Stimulated activated CD8-positive, alpha-beta memory T cell treated with anti-CD3 and anti-CD28 coated beads, Interleukin-4, amount 100 ng/mL, for 24 hours (primary cell): ENCODE results near the gene GATA1.
"Not testable (repeated sequence)": the region's sequence is repeated elsewhere in the genome, so short reads cannot be mapped to it uniquely, and the experiment has no call there.

Source experiments
- DNase-seq: peaks from one replicate; pipeline ENCODE4 v3.0.0-alpha.2; 2020; ENCODE audit warnings: low read depth

The GATA1 gene

GRCh38 chrX:48815266-48815665, 28.9 kb downstream of the GATA1 start:
- DNase-seq: no peak

- DNase-seq: no peak
Measured at GRCh38 chrX:48816014-48816810, 29.8 kb downstream of the GATA1 start.

DNA sequence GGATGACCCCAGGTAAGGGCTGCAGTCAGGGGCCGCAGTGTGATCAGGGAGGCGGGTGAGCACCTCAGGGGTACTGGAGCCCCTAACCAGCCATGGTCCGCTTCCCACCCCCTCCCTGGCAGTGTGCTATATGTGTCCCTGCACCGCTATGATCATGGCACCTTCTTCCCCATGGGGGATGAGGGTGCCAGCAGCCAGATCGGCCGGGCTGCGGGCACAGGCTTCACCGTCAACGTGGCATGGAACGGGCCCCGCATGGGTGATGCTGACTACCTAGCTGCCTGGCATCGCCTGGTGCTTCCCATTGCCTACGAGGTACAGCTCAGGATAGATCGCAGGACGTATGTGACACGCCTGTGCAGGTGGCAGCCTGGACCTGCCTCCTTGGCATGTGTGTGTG, 31.7 kb downstream of the GATA1 start:
- DNase-seq: no peak

GRCh38 chrX:48818866-48819265, 32.5 kb downstream of the GATA1 start:
- DNase-seq: no peak

DNA sequence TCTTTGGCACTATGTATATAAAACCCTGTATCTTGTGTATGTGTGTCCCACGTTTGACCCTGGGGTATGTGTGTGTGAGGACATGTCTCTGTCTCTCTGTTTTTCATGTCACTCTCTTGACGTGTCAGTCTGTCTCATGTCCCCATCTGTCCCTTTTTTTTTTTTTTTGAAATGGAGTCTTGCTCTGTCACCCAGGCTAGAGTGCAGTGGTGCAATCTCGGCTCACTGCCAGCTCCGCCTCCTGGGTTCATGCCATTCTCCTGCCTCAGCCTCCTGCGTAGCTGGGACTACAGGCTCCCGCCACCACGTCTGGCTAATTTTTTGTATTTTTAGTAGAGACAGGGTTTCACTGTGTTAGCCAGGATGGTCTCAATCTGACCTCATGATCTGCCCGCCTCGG, 33.0 kb downstream of the GATA1 start:
- DNase-seq: not testable (repeated sequence)

GRCh38 chrX:48823053-48823452, 36.7 kb downstream of the GATA1 start:
- DNase-seq: no peak

DNA sequence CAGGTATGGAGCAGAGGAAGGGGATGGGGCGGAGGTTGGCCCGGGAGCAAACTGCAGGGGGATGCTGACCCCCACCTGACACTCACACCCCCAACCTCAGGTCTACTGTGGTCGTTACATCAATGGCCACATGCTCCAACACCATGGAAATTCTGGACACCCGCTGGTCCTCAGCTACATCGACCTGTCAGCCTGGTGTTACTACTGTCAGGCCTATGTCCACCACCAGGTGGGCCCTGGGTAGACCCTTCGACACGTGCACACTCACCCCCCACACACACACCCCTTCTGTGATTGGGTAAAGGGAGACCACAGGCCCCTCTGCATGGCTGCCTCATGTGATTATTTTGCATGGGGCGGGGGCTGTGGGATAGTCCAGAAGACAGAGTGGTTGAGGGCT, 37.7 kb downstream of the GATA1 start:
- DNase-seq: no peak

- no peak for DNase-seq
Measured at GRCh38 chrX:48826135-48826875, 39.9 kb downstream of the GATA1 start, which contains the start of gene ERAS. TSS of gene ERAS (plus strand) at chrX:48826513. CDS start at chrX:48829124, 2,611 bp downstream.

DNA sequence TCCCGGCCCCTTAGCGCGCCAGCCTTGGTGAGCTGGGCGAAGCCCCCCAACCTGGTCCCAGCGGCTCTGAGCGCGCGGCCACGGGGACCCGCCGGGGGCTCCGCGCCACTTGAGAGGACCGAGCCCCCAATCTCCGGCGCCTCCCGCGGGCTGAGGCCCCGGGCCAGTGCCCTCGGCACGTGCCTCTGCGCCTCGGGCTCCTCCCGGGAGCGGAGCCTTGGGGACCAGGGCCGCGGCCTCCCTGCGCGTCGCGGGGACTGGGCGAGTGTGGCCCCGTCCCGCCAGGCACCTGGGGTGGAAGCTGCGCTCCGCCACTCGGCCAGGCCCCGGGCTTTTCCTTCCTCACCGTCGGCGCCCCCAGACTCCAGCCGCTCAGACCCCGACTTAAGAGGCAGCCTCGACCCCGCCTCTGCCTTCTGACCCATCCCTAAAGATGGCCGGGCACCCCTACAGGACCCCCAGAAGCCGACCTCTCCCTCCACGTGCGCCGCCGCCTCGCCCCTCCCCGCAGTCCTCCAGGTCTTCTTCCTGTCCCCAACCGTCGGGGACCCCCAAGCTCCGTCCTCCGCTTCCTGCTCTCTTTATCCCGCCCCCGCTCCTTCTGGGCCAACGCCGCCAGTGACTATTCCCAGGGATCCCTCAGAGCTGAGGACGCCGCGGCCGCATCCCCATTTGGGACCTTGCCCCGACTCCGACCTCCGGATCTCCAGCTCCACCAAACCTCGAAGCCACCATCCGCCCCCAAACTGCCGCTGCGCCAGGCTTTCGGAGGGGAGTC, 40.7 kb downstream of the GATA1 start:
- no peak for DNase-seq

- DNase-seq: no peak
Measured at GRCh38 chrX:48827654-48827968, 41.2 kb downstream of the GATA1 start.

DNA sequence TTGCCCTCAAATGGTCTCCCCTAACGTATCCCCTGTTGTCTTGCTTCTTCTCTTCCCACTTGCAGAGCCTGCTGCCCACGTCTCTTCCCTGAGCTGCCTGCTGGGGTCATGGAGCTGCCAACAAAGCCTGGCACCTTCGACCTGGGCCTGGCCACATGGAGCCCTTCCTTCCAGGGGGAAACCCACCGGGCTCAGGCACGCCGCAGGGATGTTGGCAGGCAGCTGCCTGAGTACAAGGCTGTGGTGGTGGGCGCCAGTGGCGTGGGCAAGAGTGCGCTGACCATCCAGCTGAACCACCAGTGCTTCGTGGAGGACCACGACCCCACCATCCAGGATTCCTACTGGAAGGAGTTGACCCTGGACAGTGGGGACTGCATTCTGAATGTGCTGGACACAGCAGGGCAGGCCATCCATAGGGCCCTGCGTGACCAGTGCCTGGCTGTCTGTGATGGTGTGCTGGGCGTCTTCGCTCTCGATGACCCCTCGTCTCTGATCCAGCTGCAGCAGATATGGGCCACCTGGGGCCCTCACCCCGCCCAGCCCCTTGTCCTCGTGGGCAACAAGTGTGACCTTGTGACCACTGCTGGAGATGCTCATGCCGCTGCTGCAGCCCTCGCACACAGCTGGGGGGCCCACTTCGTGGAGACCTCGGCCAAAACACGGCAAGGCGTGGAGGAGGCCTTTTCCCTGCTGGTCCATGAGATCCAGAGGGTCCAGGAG, 42.8 kb downstream of the GATA1 start:
- DNase-seq: no peak

DNA sequence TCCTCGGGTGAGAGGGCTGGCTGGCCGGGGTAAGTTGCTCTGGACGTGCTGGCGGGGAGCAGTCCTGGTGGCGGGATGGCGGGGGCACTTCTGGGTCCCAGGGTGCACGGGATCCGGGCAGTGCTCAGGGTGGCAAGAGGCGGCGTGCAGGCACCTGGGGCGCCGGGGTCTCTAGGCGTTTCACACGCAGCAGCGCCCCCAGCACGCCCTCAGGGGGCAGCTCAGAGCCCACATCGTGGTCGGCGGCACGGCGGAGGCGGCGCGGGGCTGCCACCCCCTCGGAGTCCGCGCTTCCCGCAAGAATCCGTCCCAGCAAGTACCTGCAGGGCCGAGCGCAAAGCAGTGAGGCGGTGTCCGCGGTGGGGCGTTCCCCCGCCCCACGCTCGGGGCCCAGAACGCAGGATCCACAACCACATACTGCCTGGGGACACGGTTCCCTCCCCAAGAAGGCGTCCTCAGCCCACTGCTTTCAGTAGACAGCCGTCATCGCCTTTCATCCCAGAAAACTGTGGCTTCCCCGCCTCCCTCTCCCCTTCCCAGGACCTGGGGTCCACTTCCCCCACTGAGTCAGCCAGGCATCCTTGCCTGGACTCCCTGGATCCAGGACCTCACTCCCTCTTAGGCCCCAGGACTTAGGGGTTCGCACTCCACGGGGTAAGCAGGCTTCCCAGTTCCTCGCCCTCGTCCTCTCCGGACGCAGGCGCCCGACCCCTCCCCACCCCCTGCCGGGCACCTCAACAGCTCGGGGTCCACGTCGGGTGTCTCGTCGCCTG, 44.9 kb downstream of the GATA1 start:
- DNase-seq: no peak

DNA sequence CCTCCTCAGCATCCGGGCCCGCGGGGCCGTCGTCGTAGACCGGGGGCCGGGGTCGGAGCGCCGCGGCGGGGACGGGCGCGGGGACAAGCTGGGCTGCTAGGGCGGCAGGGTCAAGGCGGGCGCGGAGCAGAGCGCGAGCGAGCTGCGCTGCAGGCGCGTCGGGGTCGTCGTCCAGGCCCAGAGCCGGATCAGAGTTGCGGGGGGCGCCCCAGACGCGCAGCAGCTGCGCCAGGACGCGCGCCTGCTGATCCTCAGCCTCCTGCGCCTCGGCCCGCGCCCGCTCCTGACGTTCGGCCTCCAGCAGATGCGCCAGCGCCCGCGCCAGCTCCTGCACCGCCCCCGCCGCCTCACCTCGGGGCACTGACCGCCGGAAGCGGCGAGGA, 45.5 kb downstream of the GATA1 start:
- no peak for DNase-seq

DNA sequence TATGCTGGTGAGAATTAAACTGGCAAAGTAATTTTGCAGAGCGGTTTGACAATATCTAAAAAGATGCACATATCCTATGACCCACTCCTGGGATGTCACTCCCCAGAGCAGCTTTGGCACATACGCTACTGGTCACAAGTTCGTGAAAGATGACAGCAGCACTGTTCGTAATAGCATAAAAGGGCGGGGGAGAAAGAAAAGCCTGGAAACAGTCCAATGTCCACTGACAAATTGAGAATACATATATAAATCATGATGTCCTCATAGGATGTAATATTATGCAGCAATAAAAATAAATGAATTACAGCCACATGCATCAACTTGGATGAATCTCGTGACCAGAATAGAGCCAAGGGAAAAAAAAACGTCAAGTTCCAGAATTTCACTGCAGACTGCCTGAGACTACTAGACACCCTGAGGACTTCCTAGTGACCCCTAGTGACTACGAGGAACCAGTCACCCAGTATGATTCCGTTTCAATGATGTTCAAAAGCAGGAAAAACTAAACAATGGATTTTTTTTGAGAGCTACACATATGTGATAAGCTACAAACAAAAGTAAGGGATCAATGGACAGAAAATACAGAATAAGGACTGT, 47.2 kb downstream of the GATA1 start:
- DNase-seq: no peak

- DNase-seq: no peak
Measured at GRCh38 chrX:48834383-48834709, 48.0 kb downstream of the GATA1 start.

DNA sequence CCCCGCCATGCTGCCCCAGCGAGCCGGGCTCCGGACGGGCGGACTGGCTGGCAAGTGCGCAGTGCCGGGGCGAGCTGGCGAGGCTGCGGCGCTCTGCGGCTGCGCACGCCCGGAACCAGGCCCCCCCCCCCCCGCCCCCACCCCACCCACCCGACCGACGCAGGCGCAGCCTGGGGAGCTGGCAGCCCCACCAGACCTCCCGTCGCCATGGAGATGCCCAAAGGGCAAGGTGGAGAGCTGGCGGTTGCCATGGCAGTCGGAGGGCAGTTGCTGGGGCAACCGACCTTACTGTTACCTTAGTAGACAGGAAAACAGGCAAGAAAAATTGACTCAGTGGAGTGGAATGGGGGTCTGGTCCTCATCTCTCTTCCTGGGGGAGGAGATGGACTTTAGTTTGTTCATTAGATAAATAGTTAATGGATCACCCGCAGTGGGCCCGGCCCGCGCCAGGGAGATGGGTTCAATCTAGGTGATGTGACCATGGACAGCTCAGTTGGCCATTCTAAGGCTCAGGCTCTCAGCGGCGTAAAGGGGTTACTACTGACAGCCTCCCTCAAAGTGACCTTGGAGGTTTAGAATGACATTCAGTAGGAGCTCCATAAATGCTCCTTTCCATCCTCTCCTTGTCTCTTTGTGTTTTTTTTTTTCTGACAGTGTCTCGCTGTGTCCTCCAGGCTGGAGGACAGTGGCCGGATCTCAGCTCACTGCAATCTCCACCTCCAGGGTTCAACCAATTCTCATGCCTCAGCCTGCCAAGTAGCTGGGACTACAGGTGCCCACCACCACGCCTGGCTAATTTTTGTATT, 49.3 kb downstream of the GATA1 start, which contains the start of gene PCSK1N:
TSS of gene PCSK1N (minus strand) at position 87 of the 806 bp plus-strand sequence. CDS start at position 9, 78 bp downstream.
- DNase-seq: no peak

GRCh38 chrX:48839686-48840085, 53.3 kb downstream of the GATA1 start:
- no peak for DNase-seq
